ENCODE results near the gene SETSIP. TPM values are rescaled to one million over a fixed set of nuclear protein-coding genes. Genes with fewer than 3 reads are reported as not detected.
"Not testable (repeated sequence)": the region's sequence is repeated elsewhere in the genome, so short reads cannot be mapped to it uniquely, and the experiment has no call there.

The SETSIP gene
- total RNA-seq, 1 donor from 2014 or later = not detected

GRCh38 chr1:92045766-92046495 lies 29.3 kb downstream of the SETSIP start:
- no peak for ATAC-seq

DNA sequence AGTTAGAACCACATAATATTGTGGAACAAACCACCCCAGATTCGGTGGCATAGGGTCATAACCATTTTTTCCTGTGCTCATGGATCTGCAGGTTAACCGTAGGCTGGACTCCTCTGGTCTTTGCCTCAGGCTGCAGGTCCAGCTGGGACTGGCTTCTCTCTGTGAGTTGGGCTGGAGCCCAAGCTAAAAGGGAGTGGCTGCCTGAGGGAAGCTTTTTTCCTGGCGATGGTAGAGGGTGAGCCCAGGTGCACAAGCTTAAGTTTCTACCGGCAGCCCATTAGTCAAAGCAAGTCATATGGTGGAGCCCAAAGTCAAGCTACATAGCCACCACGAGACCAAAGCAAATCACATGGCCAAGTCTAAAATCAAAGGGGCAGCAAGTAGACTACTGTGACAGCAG lies 31.6 kb downstream of the SETSIP start:
- ATAC-seq = no peak

DNA sequence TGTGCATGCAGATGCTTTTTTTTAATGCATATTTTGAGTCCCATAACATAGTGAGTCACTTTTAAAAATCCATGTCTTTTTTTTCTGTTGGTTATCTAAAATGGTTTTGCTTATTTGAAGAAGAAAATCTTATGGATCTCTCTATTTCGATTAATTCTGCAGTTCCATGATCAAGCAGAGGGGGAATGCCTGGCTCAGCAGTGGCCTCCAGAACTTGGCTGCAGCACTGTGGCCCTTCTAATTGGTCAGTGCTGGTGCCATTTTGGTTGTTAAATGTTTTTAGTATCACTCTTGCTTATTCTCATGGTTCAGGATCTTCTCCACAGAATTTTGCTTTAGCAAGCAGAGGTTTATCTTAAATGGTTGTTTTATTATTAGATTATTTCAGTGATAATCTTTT lies 34.2 kb downstream of the SETSIP start:
- no peak for ATAC-seq

DNA sequence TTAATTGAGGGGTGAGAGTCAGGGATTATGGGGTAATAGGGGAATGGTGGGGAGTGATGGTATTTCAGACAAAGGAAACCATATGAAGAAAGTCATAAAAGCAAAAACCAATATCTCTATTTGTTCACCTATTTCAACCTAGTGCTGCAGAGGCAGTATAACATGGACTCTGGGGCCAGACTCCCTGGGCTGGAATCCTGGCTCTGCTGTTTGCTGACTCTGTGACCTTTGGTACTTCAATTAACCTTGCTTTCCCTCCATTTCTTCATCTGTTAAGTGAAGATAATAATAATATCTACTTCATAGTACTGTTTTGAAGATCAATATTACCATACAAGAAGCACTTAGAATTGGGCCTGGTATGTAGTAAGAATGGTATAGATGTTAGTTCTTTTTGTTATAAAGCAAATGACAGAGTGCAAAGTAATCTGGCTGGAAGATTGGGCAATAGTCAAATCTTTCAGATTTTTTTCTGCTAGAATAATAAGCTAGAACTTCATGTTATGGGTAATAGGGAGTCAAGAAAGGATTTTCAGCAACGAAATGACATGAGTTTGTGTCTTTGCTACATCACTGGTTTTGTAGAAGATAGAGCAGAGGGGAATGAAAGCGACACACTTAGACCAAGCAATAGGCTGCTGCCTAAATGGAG lies 36.4 kb downstream of the SETSIP start:
- ATAC-seq = no peak

- no peak for ATAC-seq
Measured at GRCh38 chr1:92037400-92037799, 37.8 kb downstream of the SETSIP start.

- no peak for ATAC-seq
Measured at GRCh38 chr1:92031281-92032110, 43.7 kb downstream of the SETSIP start.

DNA sequence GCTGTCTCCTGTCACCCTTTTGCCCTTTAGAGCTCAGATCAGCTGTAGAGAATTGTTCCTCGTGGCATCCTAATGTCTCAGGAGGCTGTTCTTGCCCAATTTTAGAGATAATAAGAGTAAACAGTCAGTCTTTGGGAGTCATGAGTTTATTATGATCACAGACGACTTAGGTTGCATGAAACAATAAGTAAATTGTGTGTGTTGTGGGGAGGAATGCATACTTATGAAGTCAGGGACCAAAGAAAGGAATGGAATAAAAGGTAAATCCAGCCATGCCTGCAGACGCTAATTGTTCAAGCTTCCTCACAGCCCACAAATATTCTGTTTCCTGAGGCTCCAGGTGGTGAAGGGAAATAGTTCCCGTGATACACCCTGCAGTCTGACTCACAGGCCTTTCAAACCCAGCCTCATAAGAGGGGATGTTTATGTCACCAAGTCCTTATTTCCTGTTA lies 44.5 kb downstream of the SETSIP start:
- no peak for ATAC-seq

GRCh38 chr1:92029241-92029922 lies 45.8 kb downstream of the SETSIP start:
- ATAC-seq = peak; percentile 39

GRCh38 chr1:92026806-92027205 lies 48.4 kb downstream of the SETSIP start:
- no peak for ATAC-seq

DNA sequence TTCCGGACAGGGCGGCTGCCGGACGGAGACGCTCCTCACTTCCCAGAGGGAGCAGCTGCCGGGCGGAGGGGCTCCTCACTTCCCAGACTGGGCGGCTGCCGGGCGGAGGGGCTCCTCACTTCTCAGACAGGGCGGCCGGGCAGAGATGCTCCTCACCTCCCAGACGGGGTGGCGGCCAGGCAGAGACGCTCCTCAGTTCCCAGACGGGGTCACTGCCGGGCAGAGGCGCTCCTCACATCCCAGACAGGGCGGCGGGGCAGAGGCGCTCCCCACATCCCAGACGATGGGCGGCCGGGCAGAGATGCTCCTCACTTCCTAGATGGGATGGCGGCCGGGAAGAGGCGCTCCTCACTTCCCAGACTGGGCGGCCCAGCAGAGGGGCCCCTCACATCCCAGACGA lies 49.2 kb downstream of the SETSIP start:
- not testable (repeated sequence) for ATAC-seq

Other genes with a start within 250 kb of the SETSIP start
- 10.4 TPM for gene TGFBR3, start 189.3 kb downstream of the SETSIP start, total RNA-seq
- gene BRDT, start 126.0 kb downstream of the SETSIP start, total RNA-seq = not detected
- 0.16 TPM for gene EPHX4, start 45.4 kb downstream of the SETSIP start, total RNA-seq
- gene BTBD8, start 4.9 kb upstream of the SETSIP start, total RNA-seq = 1.8 TPM
- not detected for gene C1orf146, start 142.5 kb upstream of the SETSIP start, total RNA-seq
- gene GLMN, start 223.6 kb upstream of the SETSIP start, total RNA-seq = 8.9 TPM
- gene RPAP2, start 223.6 kb upstream of the SETSIP start, total RNA-seq = 20.3 TPM